ENCODE results near the gene PDS5A. TPM values are rescaled to one million over a fixed set of nuclear protein-coding genes. Genes with fewer than 3 reads are reported as not detected.
"Not testable (repeated sequence)": the region's sequence is repeated elsewhere in the genome, so short reads cannot be mapped to it uniquely, and the experiment has no call there.

The PDS5A gene
- total RNA-seq, 1 donor from 2014 or later, result 46.7 TPM

DNA sequence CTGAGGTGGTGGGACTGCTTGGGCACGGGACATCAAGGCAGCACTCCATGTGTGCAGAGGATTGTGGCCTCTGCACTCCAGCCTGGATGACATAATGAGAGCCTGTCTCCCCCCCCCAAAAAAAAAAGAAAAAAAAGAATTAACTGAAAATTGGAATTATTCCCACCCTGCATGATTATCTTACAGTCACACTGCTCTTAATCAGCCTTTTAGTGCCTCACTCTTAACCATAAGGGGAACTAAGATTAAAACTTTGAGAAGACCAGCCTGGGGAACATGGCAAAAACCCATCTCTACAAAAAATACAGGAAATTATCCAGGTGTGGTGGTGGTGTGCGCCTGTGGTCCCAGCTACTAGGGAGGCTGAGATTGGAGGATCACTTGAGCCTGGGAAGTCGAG lies 185.2 kb downstream of the PDS5A start:
- no peak for DNase-seq (ENCODE audit: low read depth)
- no peak for TF ChIP-seq CTCF (conservative IDR thresholded peaks at IDR 0.05; ENCODE audit: low read depth, low read length)
- no peak overlapping the region for H3K4me3 ChIP-seq (ENCODE audit: low read depth, low read length)

DNA sequence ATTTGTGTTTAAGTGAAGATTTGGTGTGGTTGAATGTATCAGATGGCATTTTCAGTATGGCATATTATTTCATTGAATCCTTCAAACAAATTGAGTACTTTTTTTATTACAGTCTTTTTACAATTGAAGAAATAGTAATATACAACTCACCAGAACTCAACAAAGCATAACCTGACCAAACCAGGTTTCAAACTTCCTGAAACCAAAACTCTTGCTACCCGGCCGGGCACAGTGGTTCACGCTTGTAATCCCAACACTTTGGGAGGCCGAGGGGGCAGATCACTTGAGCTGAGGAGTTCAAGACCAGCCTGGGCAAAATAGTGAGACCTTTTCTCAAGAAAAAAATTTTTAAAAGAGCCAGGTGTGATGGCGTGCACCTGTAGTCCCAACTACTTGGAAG lies 185.6 kb downstream of the PDS5A start:
- TF ChIP-seq CTCF (conservative IDR thresholded peaks at IDR 0.05; ENCODE audit: low read depth, low read length), result no peak
- DNase-seq (ENCODE audit: low read depth), result no peak

GRCh38 chr4:39786838-39787237 lies 190.9 kb downstream of the PDS5A start:
- no peak overlapping the region for H3K4me3 ChIP-seq (ENCODE audit: low read depth, low read length)
- DNase-seq (ENCODE audit: low read depth), result no peak
- no peak for TF ChIP-seq CTCF (conservative IDR thresholded peaks at IDR 0.05; ENCODE audit: low read depth, low read length)

More for the DNA sequence above, 185.6 kb downstream of the PDS5A start:
- no peak overlapping the region for H3K4me3 ChIP-seq (ENCODE audit: low read depth, low read length)

DNA sequence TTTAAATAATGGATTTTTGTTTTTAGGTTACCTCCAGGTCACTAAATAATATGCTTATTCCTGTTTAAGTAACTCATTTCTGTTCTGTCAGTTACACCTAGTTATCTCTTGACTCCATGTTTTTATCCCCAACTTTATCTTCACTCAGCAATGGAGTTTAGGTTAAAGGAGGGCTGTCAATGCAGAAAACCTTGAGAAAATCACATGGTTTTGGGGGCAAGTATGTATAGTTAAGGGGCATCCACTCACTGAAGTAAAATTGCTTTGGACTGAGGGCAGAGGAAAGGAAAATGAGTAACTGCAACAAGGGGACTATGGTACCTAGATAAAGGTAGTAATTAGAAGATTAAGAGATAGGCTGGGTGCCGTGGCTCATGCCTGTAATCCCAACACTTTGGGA lies 192.6 kb downstream of the PDS5A start:
- TF ChIP-seq CTCF (conservative IDR thresholded peaks at IDR 0.05; ENCODE audit: low read depth, low read length), result no peak
- DNase-seq (ENCODE audit: low read depth), result no peak
- no peak overlapping the region for H3K4me3 ChIP-seq (ENCODE audit: low read depth, low read length)

DNA sequence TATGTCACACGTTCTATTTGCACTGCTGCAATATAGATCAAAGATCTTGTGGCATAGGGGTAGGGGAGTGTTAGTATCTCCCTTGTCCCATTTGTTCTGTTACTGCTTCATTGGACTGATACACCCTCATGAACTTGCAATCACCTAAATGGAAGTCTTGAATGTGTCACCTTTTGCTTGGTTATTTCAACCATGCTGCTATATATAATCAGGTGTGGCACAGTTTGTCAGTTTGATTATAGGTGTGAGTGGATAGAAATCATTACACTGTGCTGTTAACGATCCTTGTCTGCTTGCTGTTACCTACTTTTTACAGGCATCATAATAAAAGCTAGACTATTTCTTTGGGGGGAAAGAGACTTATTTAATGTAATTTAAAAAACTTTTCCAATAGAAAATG lies 195.7 kb downstream of the PDS5A start:
- H3K4me3 ChIP-seq (ENCODE audit: low read depth, low read length); DNase-seq (ENCODE audit: low read depth): not testable (repeated sequence)

Other genes starting within 250 kb of the PDS5A start
- gene N4BP2, start 78.9 kb upstream of the PDS5A start, total RNA-seq, result 5.1 and 5.8 TPM in 2 replicates
- not detected in 2 replicates for gene RHOH, start 219.1 kb upstream of the PDS5A start, total RNA-seq